Adipose tissue (tissue), 3 donors: ENCODE results near the gene UBE2L3. TPM values are rescaled to one million over a fixed set of nuclear protein-coding genes. Genes with fewer than 3 reads are reported as not detected.

Source experiments
- H3K27ac ChIP-seq: one replicate; pipeline ENCODE4 v1.5.1; 2013; ENCODE audit warnings: low read depth, low read length
- WGBS, 3 donors: extraction: QIAGEN DNeasy Blood & Tissue Kit; methylation state at CpG; one replicate each; pipeline ENCODE4 v1.1.7; 2013; 5-methylcytosine and 5-hydroxymethylcytosine counted together
- polyA plus RNA-seq, 3 donors: library from polyadenylated mRNA; stranded (reverse); fragments of 200-250 nt; gene quantifications; one replicate each; pipeline ENCODE4 v1.2.3, GENCODE V29; 2013
- donor health status: healthy with polysubstance abuse.
- donor health status: Bipolar disorder and iron deficiency.
- donor health status: healthy.

Gene UBE2L3
- polyA plus RNA-seq, 3 donors: 21.4 to 56.3 (median 47.6) TPM

DNA sequence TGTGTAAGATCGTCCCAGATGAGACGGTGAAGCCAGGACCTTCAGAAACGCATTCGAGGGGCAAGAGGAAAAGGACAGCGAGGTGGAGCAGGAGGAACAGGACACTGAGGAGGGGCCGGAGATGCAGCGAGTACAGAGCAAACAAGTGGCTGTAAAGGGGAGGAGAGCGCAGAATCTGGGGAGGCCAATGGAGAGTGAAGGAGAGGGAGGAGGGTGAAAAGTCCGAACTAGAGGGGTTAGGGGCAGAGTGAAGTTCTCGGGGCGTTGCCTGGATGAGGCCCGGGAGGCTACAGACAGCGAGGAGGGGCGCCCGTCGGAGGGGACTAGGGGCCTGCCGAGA is 89.5 kb downstream of the UBE2L3 start:
- no peak overlapping the region for H3K27ac ChIP-seq
- WGBS, 3 donors: 20 to 40% (median 33%) methylated on average over 17 of the region's 17 CpGs

DNA sequence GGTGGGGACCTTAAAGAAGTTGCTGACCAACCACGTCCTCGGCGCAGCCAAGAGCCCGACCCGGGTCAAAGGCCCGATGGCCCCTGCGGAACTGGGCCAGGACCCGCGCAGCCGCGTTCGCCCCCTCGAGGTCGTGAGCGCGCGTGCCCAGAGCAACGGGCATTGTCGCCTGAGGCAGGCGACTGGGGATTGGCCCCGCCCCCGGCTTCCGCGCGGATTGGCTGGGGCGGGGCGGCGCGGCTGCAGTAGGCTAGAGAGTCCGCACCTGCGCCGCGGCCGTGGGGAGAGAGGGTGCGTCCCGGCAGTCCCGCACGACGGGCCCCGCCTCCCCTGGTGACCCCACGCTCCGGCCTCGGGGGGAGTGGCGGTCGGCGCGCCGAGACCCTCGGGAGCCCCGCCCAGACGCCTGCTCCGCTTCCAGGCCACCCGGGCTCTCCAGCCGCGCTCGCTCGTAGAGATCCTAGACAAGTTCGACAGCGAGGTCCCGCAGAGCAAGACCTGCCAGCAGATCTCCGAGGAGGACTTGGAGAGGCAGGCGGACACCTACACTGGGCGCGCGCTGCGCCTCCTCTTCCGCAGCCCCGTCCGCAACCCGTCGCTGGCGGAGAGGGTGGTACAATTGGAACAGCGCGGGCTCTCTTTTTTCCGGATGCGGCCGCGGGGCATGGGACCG is 90.0 kb downstream of the UBE2L3 start:
- H3K27ac ChIP-seq: no peak overlapping the region
- WGBS, 3 donors: 1 to 2% (median 1%) methylated on average over 69 to 79 of the region's 79 CpGs

DNA sequence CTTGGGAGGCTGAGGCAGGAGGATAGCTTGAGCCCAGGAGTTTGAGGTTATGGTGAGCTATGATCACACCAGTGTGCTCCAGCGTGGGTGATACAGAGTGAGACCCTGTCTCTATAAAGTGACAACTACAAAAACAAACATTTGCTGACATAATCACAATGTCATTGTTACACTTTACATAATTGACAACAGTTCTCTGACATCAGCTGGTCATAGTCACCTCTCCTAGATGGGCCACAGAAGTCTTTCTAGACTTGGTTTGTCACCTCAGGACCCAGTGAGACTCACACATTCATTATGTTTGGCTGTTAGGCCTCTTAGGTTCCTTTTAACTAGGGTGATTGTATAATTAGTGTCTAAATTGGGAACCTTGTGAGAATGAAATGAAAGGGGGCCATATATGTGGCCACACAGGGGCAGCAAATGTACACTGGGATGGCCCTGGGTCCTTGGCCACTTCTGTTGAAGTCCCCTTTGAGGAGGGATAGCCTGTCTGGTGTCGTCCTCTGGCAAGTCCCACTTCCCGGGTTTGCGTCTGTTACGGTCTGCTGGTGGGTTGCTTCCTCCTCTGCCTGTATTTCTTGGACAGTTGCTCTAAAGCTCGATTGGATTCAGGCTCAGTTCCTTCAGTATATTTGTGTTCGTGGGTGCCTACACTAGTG is 92.5 kb downstream of the UBE2L3 start:
- 73 to 80% (median 79%) methylated on average over 7 of the region's 7 CpGs for WGBS, 3 donors
- H3K27ac ChIP-seq: no peak overlapping the region

DNA sequence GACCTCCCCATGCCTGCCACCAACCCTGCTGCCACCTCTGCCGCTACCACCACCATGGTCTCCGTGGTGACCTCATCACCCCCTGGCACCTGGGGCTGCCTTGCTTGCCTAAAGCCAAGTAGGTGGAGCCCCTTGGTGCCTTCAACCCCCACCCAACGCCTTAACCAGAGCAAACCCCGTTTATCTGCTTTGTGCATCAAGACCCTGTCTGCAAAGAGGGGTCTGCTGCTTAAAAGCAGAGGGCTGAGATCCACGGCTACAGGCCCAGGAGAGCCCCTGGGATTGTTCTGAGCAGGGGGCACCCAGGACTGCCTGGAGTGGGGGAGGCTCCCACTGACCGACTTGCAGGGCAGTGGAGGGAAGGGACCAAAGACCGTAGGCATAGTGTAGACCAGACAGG is 93.4 kb downstream of the UBE2L3 start:
- H3K27ac ChIP-seq: no peak overlapping the region
- WGBS, 3 donors: 71 to 82% (median 80%) methylated on average over 7 of the region's 7 CpGs

DNA sequence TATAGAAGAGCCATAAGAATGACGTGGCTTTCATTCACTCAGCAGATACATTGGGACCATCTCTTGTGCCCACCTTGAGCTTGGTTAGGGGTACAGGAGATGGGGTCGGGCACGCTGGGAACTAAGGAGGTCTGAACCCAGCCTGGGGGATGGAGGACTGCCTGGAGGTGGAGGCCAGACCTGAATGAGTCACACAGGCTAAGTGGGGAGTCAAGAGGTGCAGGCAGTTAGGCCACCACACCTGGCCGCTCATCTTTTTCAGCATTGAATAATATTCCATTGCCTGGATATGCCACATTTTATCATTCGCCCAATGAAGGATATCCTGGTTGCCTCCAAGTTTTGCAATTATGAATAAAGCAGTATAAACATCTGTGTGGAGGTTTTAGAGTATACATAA is 94.5 kb downstream of the UBE2L3 start:
- 91 to 96% (median 93%) methylated on average over 5 of the region's 5 CpGs for WGBS, 3 donors
- no peak overlapping the region for H3K27ac ChIP-seq

DNA sequence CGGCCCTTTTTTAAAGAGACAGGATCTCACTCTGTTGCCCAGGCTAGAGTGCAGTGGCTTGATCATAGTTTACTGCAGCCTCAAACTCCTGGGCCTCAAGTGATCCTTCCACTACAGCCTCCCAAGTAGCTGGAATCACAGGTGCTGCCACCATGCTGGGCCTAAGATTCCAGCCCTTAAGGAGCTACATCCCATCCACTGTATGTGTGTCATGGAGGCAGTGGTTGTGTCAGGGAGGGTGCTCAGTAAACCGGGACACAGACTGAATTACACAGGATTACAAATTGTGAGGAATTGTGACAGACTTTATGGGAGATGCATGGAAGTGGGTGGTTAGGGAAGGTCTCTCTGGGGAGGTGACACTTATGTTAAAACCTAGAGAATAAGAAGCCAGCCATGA is 96.2 kb downstream of the UBE2L3 start:
- 90 to 92% (median 92%) methylated on average over 2 of the region's 2 CpGs for WGBS, 3 donors
- H3K27ac ChIP-seq: no peak overlapping the region

DNA sequence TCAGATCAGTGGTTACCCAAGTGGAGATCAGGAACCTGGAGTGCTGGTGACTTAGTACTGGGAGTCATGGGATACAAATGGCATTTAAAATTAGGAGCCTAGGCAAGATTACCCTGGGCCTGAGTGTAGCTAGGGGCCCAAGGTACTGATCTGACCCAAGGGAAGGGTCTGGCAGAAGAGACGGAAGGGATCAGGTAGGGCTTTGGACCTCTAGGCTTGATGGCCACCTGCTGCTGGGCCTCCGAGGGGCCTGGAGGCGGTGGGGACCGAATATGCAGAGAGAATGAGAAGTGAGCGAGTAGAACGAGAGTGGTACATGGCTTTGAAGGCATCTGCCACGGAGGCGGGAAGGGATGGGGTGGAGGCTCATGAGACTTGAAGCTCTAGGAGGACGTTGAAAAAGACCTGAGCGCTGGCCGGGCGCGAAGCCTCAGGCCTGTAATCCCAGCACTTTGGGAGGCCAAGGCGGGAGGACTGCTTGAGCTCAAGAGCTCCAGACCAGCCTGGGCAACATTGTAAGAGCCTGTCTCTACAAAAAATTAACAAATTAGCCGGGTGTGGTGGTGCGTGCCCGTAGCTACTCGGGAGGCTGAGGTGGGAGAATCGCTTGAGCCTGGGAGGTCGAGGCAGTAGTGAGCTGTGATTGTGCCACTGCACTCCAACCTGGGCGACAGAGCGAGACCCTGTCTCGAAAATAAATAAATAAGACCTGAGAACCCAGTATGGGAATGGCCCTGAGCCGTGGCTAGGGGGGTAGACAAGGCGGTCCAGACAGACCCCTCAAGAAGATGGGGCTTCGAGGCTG is 97.7 kb downstream of the UBE2L3 start:
- WGBS, 3 donors: 67 to 77% (median 77%) methylated on average over 25 to 26 of the region's 26 CpGs
- no peak overlapping the region for H3K27ac ChIP-seq

DNA sequence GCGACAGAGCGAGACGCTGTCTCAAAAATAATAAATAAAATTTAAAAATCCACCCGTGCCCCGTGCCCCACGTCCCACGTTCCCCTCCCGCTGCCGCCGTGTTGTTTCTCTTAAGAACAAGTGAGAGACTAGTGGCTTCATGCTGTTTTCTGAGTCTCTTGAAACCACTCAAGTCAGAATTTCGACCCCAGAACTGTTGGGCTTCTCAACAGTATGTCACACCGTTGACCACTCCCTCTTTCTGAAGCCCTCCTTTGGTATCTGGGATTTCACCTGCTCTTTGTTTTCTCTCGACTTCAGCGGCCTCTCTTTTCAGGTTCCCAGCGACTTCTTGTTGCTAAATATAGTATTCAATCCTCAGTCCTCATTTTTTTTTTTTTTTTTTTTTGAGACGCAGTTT is 99.3 kb downstream of the UBE2L3 start:
- 35 to 57% (median 49%) methylated on average over 16 of the region's 16 CpGs for WGBS, 3 donors
- no peak overlapping the region for H3K27ac ChIP-seq

DNA sequence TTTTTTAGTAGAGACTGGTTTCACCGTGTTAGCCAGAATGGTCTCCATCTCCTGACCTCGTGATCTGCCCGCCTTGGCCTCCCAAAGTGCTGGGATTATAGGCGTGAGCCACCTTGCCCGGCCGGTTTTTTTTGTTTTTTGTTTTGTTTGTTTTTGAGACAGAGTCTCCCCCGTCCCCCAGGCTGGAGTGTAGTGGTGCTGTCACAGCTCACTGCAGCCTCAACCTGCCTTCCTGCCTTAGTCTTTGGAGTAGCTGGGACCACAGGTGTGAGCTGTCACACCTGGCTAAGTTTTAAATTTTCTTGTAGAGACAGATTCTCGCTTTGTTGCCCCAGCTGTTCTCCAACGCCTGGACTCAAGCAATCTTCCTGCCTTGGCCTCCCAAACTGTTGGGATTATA is 101.5 kb downstream of the UBE2L3 start:
- H3K27ac ChIP-seq: no peak overlapping the region
- 44 to 92% (median 85%) methylated on average over 8 to 9 of the region's 9 CpGs for WGBS, 3 donors

DNA sequence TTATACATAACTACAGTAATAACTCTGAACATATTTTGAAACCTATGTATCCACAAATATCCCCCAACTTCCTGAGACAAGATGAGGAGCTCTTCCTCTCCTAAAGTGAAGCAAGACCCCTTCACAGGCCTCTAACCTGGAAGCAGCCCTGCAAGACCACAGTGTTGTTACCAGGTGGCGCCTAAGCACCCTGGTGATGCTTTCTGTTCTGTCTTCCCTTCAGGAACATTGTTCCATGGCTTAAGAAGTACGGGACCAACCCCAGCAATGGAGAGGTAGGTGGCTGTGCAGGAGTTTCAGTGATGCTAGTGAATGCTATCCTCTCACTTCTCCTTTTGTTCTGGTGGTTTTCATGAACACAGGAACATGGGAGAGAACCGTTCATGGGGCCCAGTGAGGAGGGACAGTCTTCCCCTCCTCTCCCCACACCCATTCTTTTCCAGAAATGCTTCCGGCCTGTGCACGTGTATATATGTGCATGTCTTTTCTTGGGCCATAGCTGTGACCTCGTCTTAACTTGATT is 104.7 kb downstream of the UBE2L3 start:
- no peak overlapping the region for H3K27ac ChIP-seq
- 71 to 81% (median 71%) methylated on average over 6 of the region's 6 CpGs for WGBS, 3 donors

Other genes with a start within 250 kb of the UBE2L3 start
- gene RIMBP3B, start 184.0 kb upstream of the UBE2L3 start, polyA plus RNA-seq: under 1 TPM in 1 of 3 donors, not detected in 2; 0.08 TPM
- gene HIC2, start 150.3 kb upstream of the UBE2L3 start, polyA plus RNA-seq: 1 to 10 TPM in 2 of 3 donors, under 1 TPM in 1; 0.98 to 2.0 (median 1.6) TPM
- 1 to 10 TPM in 1 of 3 donors, under 1 TPM in 2; 0.15 to 1.1 (median 0.64) TPM for gene TMEM191C, start 100.3 kb upstream of the UBE2L3 start, polyA plus RNA-seq
- under 1 TPM in 2 of 3 donors, not detected in 1; 0.01 TPM for gene RIMBP3C, start 16.3 kb upstream of the UBE2L3 start, polyA plus RNA-seq
- gene YDJC, start 62.3 kb downstream of the UBE2L3 start, polyA plus RNA-seq: 10 to 100 TPM in 2 of 3 donors, 1 to 10 TPM in 1; 6.1 to 34.7 (median 12.2) TPM
- gene CCDC116, start 65.0 kb downstream of the UBE2L3 start, polyA plus RNA-seq: 1 to 10 TPM in 1 of 3 donors, under 1 TPM in 2; 0.15 to 1.0 (median 0.67) TPM
- 10 to 100 TPM; 18.1 to 69.9 (median 43.6) TPM for gene SDF2L1, start 74.6 kb downstream of the UBE2L3 start, polyA plus RNA-seq
- gene PPIL2, start 98.3 kb downstream of the UBE2L3 start, polyA plus RNA-seq: 10 to 100 TPM; 12.5 to 18.8 (median 16.6) TPM
- 1 to 10 TPM; 1.5 to 3.0 (median 2.9) TPM for gene YPEL1, start 168.1 kb downstream of the UBE2L3 start, polyA plus RNA-seq